A172 (cell line): ENCODE measurements around the gene KATNB1. TPM values are rescaled to one million over a fixed set of nuclear protein-coding genes. Genes with fewer than 3 reads are reported as not detected.

Experiments used
- DNase-seq: peaks from one replicate; pipeline ENCODE4 v3.0.0-alpha.2; 2015; ENCODE audit warnings: low spot score
- total RNA-seq: library from RNA; depleted of rRNA; stranded (reverse); fragments of >200 nt; shearing (Covaris generic); gene quantifications from 2 replicates; pipeline ENCODE4 v1.2.3, GENCODE V29; 2014; rRNA removed

KATNB1 gene, protein sequence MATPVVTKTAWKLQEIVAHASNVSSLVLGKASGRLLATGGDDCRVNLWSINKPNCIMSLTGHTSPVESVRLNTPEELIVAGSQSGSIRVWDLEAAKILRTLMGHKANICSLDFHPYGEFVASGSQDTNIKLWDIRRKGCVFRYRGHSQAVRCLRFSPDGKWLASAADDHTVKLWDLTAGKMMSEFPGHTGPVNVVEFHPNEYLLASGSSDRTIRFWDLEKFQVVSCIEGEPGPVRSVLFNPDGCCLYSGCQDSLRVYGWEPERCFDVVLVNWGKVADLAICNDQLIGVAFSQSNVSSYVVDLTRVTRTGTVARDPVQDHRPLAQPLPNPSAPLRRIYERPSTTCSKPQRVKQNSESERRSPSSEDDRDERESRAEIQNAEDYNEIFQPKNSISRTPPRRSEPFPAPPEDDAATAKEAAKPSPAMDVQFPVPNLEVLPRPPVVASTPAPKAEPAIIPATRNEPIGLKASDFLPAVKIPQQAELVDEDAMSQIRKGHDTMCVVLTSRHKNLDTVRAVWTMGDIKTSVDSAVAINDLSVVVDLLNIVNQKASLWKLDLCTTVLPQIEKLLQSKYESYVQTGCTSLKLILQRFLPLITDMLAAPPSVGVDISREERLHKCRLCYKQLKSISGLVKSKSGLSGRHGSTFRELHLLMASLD
- total RNA-seq: 19.9 and 22.0 TPM in 2 replicates

GRCh38 chr16:57735755-57736418, at the start of gene KATNB1:
Gene KATNB1 (plus strand): TSS chr16:57735770. CDS start chr16:57737244, 1,474 bp downstream.
- DNase-seq: peak; percentile 2

DNA sequence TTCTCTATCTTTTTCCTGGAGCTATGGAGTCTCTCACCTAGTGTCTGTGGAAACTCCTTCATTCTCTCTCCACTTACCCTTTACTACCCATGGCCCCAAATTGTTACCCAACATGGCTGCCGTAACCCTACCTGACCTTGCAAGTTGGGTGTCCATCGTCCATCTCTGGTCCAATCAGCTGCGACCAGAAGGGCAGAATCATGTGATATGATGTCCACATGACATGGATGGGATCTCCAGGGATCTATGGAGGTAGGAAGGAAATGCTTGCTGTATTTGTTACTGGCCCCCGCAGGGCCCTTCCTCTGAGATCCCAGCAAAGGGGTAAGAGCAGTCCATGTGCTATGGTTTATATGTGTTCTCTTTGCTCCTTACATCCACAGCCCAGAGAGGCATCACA, 49.0 kb upstream of the KATNB1 start:
- DNase-seq: no peak

DNA sequence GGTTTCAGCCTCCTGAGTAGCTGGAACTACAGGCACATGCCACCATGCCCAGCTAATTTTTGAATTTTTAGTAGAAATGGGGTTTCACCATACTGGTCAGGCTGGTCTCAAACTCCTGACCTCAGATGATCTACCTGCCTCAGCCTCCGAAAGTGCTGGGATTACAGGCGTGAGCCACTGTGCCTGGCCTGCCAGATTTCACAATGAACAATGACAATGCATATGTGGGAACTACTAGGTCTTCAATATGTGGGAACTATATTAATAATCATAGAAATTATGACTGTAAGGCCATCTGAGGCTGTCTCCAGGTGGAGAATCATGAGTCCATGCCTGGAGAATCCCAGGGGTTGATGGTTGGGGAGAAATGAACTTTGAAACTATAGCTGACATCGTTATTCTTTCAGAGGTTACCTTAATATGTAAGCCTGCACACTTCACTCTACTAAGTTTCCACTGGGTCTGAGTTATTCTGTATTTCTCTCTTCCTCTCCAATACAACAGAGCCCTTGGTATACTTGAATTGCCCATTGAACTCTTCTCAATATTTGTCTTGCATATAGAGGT, 48.1 kb upstream of the KATNB1 start:
- no peak for DNase-seq

DNA sequence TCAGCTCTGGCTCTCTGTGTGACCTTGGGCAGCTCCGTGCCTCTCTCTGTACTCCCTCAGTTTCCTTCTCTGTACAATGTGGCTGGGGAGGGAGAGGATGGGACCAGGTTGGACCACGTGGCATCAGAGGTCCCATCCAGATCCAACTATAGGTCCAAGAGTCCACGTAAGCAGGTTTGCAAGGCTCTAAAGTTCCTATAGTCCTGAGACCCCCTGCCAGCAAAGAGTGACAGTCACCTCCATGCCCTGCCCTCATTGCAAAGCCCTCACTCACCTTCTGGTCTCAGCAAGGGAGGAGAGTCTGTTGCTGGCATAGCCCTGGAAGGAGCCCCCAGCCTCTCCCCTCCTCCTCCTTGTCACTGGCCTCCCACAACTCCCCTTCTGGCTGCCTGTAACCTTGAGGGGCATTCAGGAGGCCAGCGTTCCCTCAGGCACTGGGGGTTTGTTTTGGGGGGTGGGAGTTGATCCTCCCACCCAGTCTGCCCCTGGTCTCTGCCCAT, 47.0 kb upstream of the KATNB1 start:
- no peak for DNase-seq

DNA sequence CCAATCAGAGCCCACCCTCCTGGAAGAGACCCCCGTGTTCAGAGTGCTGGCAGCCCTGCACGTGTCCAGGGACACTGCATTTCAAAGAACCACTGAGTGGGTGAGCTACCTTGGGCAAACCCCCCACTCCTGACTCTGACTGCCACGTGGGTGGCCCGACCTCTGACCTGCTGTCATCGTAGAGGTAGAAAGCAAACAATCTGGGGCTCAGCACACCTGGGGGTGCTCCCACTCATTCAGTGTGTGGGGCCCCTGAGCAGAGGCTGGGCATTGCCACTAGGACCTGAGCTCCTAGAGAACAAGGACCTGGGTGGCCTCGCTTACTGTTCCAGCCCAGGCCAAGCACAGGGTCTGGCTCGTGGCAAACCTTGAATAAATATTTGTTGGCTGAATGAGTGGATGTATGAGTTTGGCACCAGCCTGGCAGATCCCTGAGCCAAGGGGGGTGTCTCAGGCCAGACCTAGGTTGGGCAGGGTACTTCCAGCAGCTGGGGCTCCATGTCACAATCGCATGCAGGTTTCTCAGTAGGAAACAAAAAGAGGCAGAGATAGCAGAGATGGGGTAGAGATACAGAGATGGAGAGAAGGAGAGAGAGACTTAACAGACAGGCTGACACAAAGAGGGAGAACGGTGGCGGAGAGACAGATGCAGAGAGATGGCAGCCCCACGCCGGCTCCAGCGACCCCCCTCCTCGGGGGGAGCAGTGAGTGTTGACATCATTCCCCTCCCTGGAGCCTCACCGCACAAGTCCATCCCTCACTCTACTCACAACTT, 46.4 kb upstream of the KATNB1 start:
- no peak for DNase-seq

- DNase-seq: no peak
Observed at GRCh38 chr16:57689762-57690558, 45.6 kb upstream of the KATNB1 start.

DNA sequence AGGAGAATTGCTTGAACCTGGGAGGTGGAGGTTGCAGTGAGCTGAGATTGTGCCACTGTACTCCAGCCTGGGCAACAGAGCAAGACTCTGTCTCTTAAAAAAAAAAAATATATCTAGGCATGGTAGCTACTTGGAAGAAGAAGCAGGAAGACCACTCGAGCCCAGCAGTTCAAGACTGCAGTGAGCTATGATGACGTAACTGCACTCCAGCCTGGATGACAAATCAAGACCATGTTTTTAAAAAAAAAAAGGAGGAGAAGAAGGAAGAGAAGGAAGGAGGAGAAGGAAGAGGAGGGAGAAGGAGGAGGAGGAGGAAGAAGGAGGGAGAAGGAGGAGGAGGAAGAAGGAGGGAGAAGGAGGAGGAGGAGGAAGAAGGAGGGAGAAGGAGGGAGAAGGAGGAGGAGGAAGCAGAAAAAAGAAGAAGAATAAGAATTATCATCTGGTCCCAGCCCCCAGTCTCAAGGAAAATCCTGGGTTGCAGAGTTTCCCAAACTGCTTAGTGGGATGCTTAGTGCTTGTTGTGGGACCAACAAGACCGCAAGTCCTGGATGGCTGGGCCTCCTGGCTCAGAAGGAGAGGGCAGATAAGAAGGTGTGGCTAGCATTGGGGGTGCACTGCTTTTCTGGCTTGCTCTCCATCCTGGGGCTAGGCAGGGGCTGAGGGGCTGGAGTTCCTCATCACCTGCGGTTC, 44.6 kb upstream of the KATNB1 start:
- no peak for DNase-seq

DNA sequence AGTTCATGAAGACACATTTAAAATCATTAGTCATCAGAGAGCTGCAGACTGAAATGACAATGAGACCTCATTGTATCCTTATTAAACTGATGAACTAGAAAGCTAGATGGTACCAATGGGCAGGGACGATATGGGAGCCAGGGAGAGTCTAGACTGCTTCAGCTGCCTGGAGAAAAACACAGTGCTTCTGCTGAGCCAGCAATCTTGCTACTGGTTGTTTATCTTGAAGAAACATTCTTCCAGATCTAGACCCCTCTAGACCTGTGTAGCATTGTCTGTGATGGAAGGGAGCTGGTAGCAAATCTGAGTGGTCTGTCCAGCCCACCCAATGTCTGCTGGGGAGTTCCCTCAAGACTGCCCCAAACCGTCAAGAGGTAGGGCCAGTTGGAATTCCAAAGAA, 42.9 kb upstream of the KATNB1 start:
- DNase-seq: no peak

GRCh38 chr16:57693550-57693949, 42.0 kb upstream of the KATNB1 start:
- DNase-seq: no peak

- no peak for DNase-seq
Observed at GRCh38 chr16:57694231-57694724, 41.3 kb upstream of the KATNB1 start.

GRCh38 chr16:57694725-57695679, 40.6 kb upstream of the KATNB1 start, which contains the start of gene DRC7:
Gene DRC7 (plus strand): TSS chr16:57694806. CDS start chr16:57697950, 3,144 bp downstream.
- DNase-seq: peak; percentile 28

DNA sequence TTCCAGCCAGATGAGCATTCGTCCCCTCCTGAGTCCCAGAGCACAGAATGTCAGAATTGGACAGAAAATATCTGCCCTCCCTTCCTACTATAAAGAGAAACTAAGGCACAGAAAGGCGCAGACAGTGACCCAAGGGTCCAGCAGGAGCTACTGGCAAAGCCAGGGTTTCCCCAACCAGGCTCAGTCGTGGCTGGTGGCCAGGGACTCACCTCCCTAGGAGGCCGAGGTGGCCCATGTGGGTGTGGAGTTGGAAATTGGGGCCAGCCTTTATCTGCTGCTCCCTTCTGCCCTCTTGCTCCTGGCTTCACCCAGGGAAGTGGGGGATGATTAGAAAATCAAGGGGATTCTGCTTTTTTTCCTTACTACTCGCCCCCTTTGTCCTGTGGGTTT, 39.9 kb upstream of the KATNB1 start:
- DNase-seq: no peak

- no peak for DNase-seq
Observed at GRCh38 chr16:57696240-57696639, 39.3 kb upstream of the KATNB1 start.

GRCh38 chr16:57697896-57698537, 37.6 kb upstream of the KATNB1 start:
- DNase-seq: no peak

- no peak for DNase-seq
Observed at GRCh38 chr16:57698812-57699405, 36.7 kb upstream of the KATNB1 start.

DNA sequence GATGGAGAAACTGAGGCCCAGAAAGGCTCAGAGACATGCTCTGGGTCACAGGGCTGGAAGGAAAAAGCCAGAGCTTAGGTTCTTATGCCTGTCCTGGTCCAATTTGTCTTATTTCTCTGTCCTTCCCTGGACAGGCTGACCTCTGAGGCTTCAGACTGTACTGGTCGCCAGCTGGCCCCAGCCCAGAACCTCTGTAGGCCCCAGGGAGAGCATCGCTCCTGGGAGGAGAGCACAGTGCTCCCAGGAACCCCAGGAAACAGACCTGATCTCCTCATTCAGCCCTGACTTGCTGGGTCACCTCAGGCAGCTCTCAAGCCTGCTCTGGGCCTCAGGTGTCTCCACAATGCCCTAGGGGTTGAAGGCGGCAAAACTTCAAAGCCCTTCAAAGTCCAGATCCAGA, 36.1 kb upstream of the KATNB1 start:
- DNase-seq: no peak

DNA sequence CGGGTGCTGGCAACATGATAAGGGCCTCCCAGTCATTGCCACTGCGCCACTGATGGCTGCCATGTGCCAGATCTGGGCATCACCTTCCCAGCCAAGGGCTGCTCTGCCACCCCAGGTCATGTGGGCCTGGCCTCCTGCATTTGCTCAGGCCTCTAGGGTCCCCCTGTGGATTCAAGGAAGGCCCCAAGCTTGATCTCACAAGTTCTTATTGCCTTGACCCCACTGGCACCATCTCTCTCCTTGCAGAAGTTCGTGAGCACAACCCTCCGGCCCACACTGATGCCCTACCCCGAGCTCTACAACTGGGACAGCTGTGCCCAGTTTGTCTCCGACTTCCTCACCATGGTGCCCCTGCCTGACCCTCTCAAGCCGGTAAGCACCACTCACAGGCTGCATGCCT, 35.7 kb upstream of the KATNB1 start:
- DNase-seq: no peak
